GM10266 (cell line): Measurements from ENCODE around the gene GTSE1.

Source experiments
- DNase-seq: peaks from one replicate; pipeline ENCODE4 v3.0.0; 2012; ENCODE audit errors: extremely low spot score
- TF ChIP-seq, protein P1 (sequence below): IDR thresholded peaks from 2 replicates; pipeline ENCODE4 v1.5.1; 2012; ENCODE audit warnings: mild to moderate bottlenecking, low read depth; ENCODE audit not compliant: control insufficient read depth, insufficient read depth; ENCODE audit errors: missing control alignments

The GTSE1 gene

DNA sequence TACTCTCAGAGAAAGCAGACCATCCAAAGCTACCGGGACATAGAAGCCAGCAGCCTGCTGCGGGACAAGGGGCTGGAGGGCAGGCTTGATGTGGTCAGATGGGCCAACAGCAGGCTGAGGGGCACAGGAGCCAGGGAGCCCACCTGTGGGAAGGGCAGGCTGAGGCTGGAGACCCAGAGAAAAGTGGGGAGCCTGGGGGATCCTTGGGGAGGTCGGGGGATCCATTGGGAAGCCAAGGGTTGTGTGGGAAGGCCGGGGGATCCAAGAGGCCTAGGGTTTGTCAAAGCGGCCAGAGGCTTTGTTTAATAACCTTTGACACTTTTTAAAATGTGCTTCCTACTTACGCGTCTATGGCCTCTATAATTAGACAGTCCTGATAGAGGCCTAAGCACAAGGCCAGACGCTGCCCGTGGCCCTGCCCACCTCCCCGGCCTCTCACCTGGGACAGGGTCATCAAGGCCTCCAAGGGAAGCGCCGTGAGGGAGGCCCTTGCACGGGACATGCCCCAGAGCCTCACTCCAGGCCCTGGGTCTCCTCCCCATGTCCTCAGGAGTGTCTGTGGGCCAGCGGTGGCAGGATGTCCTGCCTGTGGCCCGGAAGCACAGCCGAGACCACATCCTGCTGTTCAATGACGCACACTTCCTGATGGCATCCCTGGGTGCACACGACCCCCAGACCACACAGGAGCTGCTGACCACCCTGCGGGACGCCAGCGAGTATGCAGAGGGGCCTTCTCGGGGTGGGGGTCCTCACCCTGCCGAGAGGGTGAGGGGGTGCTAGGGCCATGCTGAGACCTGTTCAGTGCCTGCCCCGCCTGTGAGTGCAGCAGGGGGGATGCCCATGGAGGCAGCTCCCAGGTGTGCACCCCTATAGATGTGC, 8.6 kb upstream of the GTSE1 start:
- TF ChIP-seq, protein P1, sequence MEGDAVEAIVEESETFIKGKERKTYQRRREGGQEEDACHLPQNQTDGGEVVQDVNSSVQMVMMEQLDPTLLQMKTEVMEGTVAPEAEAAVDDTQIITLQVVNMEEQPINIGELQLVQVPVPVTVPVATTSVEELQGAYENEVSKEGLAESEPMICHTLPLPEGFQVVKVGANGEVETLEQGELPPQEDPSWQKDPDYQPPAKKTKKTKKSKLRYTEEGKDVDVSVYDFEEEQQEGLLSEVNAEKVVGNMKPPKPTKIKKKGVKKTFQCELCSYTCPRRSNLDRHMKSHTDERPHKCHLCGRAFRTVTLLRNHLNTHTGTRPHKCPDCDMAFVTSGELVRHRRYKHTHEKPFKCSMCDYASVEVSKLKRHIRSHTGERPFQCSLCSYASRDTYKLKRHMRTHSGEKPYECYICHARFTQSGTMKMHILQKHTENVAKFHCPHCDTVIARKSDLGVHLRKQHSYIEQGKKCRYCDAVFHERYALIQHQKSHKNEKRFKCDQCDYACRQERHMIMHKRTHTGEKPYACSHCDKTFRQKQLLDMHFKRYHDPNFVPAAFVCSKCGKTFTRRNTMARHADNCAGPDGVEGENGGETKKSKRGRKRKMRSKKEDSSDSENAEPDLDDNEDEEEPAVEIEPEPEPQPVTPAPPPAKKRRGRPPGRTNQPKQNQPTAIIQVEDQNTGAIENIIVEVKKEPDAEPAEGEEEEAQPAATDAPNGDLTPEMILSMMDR, result no peak
- peak; percentile 90 for DNase-seq

DNA sequence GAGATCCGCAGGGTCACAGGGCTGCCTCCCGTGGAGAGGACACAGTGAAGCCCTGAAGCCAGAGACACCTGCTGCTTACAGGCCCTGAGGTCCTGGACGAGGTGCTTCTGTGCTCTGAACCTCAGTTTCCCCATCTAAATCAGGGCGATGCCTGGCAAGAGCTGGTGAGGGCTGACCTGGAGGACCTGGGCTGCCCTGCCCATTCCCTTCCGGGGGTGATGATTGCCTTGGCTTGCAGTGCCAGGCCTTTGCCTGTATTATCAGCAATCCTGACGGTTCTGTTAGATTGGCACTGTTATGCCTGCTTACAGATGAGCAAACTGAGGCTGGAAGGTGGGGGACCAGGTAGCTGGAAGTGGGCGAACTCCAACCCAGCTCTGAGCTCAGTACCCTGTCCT, 7.8 kb upstream of the GTSE1 start:
- TF ChIP-seq, protein P1, result no peak
- no peak for DNase-seq

DNA sequence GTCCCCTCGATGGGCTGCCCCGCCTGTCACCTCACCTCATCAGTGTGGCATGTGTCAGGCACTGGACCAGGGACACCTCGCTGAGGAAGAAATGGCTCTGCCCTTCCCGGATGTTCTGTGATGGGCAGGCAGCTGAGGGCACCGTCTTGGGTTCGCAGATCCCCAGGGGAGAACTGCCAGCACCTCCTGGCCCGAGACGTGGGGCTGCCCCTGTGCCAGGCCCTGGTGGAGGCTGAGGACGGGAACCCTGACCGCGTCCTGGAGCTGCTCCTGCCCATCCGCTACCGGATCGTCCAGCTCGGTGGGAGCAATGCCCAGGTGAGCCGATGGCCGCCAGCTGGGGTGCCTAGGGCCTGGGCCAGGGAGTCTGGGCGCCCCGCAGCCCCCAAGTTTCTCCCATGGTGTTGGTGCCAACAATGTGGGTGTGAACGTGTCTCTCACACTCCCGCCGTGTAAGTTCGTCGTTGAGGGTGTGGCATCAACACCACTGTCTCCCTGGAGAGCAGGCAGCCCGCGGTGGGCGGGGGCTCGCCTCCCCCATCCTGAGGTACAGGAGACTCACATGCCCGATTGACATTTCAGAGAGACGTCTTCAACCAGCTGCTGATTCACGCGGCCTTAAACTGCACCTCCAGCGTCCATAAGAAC, 7.3 kb upstream of the GTSE1 start:
- DNase-seq, result no peak
- TF ChIP-seq, protein P1, result no peak

DNA sequence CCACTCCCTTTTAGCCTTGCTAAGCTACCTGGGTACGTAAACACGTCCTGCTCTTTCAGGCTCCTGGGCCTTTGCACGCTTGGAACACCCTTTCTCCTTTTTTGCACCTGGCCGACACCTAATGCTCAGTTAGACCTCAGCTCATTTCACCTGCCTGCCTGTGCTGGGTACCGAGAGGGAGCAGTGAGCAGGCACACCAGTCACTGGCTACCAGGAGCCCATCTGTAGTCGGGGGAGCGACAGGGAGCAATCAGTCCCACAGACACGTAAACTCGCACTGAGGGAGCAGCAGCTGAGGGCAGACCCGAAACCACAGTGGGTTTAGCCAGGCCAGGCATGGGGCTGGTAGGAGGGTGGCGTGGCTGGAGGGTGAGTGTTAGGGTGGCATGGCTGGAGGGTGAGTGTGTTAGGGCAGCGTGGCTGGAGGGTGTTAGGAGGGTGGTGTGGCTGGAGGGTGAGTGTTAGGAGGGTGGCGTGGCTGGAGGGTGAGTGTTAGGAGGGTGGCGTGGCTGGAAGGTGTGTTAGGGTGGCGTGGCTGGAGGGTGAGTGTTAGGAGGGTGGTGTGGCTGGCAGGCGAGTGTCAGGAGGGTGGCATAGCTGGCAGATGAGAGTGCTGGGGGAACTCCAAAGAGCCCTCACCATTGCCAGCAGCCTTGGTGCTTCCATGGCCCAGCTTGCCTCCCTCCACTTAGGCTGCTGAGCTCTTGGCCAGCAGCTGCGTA, 6.4 kb upstream of the GTSE1 start:
- DNase-seq, result no peak
- TF ChIP-seq, protein P1, result no peak

DNA sequence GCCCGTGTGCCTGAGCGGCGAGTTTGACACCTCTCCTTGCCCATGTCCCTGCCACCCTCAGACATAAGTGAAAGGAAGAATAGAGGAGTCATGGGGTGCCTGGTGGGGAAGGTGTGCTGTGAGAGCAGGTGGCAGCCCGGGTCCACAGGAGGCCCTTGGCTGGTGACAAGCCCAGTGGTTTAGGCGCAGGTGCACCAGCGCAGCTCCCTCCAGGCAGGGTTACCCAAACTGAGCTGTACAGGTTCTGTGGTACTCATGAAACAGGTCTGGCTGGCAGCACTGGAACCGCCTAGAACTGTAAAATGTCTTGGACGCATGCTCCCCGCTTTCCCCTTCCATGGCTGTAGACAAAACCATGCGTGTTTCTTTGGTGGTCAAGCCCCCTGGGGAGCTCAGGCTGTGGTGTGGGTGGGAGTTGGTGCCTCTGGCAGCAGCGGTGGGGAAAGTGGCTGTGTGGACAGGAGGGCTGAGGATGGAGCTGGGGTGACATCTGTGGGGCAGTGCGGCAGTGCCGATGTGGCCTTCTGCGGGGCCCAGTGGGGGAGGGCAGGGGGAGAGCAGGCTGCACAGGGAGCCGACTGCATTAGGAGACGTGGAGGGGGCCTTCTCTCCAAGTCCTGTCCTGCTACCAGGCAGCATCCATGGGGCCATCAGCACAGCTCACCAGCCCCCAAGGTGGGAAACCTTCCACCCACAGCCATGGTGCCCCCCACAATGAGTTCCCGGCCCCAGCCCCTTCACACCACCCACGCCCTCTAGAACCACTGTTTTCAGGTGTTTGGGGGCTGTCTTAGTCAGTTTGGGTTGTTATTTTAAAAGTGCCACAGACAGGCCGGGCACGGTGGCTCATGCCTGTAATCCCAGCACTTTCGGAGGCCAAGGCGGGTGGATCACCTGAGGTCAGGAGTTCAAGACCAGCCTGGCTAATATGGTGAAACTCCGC, 5.6 kb upstream of the GTSE1 start:
- TF ChIP-seq, protein P1, result no peak
- DNase-seq, result no peak

DNA sequence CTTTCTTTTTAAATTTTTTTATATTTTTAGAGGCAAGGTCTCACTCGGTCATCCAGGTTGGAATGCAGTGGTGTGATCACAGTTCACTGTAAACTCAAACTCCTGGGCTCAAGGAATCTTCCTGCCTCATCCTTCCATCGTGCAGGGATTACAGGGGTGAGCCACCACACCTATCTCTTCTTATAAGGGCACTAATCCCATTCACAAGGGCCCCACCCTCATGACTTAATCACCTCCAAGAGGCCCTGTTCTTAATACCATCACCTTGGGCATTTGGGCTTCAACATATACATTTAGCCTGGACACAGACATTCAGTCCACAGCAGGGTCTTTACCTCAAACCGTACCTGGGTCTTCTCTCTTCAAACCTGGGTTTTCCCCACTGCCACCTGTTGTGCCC, 4.5 kb upstream of the GTSE1 start:
- TF ChIP-seq, protein P1, result no peak
- no peak for DNase-seq
